RWPE1 (cell line): Measurements from ENCODE around the gene BLTP2.

Source experiments
- CTCF ChIA-PET: fragments of 350-600 bp; sonication (Branson Sonifier 250); formaldehyde crosslinking; extraction: SDS; loops from one replicate; lab custom pipeline; 2021; lab: Yijun Ruan, JAX
- POLR2A ChIA-PET: fragments of 400-600 bp; formaldehyde crosslinking; extraction: SDS; loops from one replicate; lab custom pipeline; 2020; ENCODE audit warnings: antibody characterized with exemption; ENCODE audit not compliant: low non-redundant PET; lab: Yijun Ruan, JAX
- DNase-seq: peaks from one replicate; pipeline ENCODE4 v3.0.0; 2012; ENCODE audit warnings: low spot score
- H3K27ac ChIP-seq: fragments of 450-650 bp; 2 replicates; pipeline ENCODE4 v1.5.1; 2017
- TF ChIP-seq, protein P1 (sequence below): fragments of 450-650 bp; conservative IDR thresholded peaks from 2 replicates; pipeline ENCODE4 v1.5.1; 2017; ENCODE audit warnings: low read depth, mild to moderate bottlenecking

The BLTP2 gene

DNA sequence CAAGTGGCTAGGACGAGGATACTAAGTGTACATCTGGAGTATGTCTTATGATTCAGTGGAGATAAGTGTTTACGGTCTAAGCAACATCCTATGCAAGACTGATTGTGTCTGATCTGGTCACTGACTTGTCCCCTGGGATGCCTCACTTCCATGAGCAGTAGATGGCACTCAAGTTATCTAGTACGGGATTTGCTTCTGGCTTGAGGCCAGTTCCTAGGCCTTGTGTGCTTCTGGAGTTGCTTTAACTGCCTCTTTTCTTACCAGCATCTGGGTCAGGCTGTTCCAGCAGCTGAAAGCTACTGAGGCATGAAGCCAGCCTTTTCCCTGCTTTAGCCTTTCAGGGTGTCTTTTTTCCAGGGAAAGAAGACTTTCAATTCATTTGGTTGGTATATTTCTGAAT, 40.0 kb upstream of the BLTP2 start:
- TF ChIP-seq, protein P1, sequence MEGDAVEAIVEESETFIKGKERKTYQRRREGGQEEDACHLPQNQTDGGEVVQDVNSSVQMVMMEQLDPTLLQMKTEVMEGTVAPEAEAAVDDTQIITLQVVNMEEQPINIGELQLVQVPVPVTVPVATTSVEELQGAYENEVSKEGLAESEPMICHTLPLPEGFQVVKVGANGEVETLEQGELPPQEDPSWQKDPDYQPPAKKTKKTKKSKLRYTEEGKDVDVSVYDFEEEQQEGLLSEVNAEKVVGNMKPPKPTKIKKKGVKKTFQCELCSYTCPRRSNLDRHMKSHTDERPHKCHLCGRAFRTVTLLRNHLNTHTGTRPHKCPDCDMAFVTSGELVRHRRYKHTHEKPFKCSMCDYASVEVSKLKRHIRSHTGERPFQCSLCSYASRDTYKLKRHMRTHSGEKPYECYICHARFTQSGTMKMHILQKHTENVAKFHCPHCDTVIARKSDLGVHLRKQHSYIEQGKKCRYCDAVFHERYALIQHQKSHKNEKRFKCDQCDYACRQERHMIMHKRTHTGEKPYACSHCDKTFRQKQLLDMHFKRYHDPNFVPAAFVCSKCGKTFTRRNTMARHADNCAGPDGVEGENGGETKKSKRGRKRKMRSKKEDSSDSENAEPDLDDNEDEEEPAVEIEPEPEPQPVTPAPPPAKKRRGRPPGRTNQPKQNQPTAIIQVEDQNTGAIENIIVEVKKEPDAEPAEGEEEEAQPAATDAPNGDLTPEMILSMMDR: no peak
- ChIA-PET POLR2A (no interaction called here), CTCF (interaction anchor here (0.6 kb wide), 1 partner anchor 10 kb away, joined by 3 read pairs; no protein-coding TSS in a partner anchor)
- H3K27ac ChIP-seq: no peak overlapping the region
- no peak for DNase-seq

GRCh38 chr17:28682655-28683054, 37.7 kb upstream of the BLTP2 start:
- H3K27ac ChIP-seq: no peak overlapping the region
- DNase-seq: no peak
- POLR2A ChIA-PET: no interaction called here
- TF ChIP-seq, protein P1: no peak
- CTCF ChIA-PET: interaction anchor here (0.6 kb wide), 1 partner anchor 61 kb away, joined by 3 read pairs; no protein-coding TSS in a partner anchor

DNA sequence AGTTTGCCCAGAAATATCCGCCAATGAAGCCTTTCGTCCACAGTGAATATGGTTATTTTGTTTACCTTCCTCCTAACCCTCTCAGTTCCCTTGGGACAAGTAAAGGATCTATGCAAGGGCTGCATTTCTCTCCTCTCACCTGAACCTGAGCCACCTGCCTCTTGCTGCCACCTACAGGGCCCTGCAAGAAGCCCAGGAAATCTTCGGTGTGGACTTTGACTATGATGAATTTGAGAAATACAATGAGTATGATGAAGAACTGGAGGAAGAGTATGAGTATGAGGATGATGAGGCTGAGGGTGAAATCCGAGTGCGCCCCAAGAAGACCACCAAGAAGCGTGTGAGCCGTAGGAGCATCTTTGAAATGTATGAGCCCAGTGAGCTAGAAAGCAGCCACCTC, 31.0 kb upstream of the BLTP2 start:
- no peak overlapping the region for H3K27ac ChIP-seq
- TF ChIP-seq, protein P1: 0 out of 2 replicates have a peak, but pooled peaks have one; percentile 23
- DNase-seq: peak; percentile 49
- POLR2A ChIA-PET: no interaction called here
- CTCF ChIA-PET: interaction anchor here (0.9 to 1.8 kb wide), 3 partner anchors 13 to 32 kb away, joined by 3 to 5 read pairs (median 3); no protein-coding TSS in a partner anchor

GRCh38 chr17:28675490-28675889, 30.5 kb upstream of the BLTP2 start:
- CTCF ChIA-PET: interaction anchor here (0.9 to 1.8 kb wide), 5 partner anchors 8 to 32 kb away, joined by 3 to 5 read pairs (median 3); no protein-coding TSS in a partner anchor
- no peak for DNase-seq
- no peak overlapping the region for H3K27ac ChIP-seq
- TF ChIP-seq, protein P1: no peak
- POLR2A ChIA-PET: interaction anchor here (0.7 kb wide), 1 partner anchor 13 kb away, joined by 3 read pairs; no protein-coding TSS in a partner anchor

DNA sequence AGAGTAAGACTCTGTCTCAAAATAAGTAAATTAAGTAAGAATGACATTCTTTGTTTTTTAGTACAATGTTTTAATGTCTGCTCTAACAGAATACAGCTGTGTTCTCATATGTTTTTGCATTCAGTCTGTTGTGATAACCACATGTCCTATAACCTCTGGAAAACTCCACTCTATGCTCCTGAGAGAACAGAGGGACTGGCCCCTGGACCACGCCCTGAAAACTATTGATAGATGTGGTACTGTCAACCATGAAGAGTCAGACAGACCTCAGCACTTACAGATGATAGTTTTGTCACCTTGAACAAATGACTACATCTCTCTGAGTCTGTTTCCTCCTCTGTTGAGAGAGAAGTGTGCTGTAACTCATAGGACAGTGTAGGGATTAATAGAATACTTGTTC, 25.0 kb upstream of the BLTP2 start:
- ChIA-PET POLR2A (no interaction called here), CTCF (interaction anchor here (0.6 kb wide), 2 partner anchors 9 to 57 kb away, joined by 3 to 5 read pairs; no protein-coding TSS in a partner anchor)
- DNase-seq: no peak
- no peak overlapping the region for H3K27ac ChIP-seq
- TF ChIP-seq, protein P1: no peak

GRCh38 chr17:28667870-28668269, 22.9 kb upstream of the BLTP2 start:
- TF ChIP-seq, protein P1: no peak
- DNase-seq: no peak
- H3K27ac ChIP-seq: no peak overlapping the region
- POLR2A ChIA-PET: no interaction called here
- CTCF ChIA-PET: interaction anchor here (0.6 to 0.7 kb wide), 2 partner anchors 21 to 23 kb away, joined by 4 read pairs; no protein-coding TSS in a partner anchor
